GM08714 (cell line): ENCODE results near the gene PDGFA.

Experiments
- H3K4me3 ChIP-seq: fragments of 200-500 bp; sonication (Bioruptor generic); 2 replicates; pipeline ENCODE4 v1.5.1; 2014; ENCODE audit warnings: mild to moderate bottlenecking, low read length, inconsistent platforms
- ZNF274 ChIP-seq: IDR thresholded peaks from 2 replicates; pipeline ENCODE4 v1.6.1; 2012; ENCODE audit warnings: mild to moderate bottlenecking, low read depth, low read length

PDGFA gene

GRCh38 chr7:480531-481218, 39.0 kb downstream of the PDGFA start:
- no peak for TF ChIP-seq ZNF274
- no peak overlapping the region for H3K4me3 ChIP-seq

GRCh38 chr7:479948-480499, 39.6 kb downstream of the PDGFA start:
- H3K4me3 ChIP-seq = no peak overlapping the region
- no peak for TF ChIP-seq ZNF274

- TF ChIP-seq ZNF274 = no peak
- H3K4me3 ChIP-seq = no peak overlapping the region
Measured at GRCh38 chr7:479115-479947, 40.3 kb downstream of the PDGFA start.

- no peak overlapping the region for H3K4me3 ChIP-seq
- TF ChIP-seq ZNF274 = no peak
Measured at GRCh38 chr7:477626-478220, 41.9 kb downstream of the PDGFA start.

- TF ChIP-seq ZNF274 = no peak
- no peak overlapping the region for H3K4me3 ChIP-seq
Measured at GRCh38 chr7:476736-477360, 42.8 kb downstream of the PDGFA start.

DNA sequence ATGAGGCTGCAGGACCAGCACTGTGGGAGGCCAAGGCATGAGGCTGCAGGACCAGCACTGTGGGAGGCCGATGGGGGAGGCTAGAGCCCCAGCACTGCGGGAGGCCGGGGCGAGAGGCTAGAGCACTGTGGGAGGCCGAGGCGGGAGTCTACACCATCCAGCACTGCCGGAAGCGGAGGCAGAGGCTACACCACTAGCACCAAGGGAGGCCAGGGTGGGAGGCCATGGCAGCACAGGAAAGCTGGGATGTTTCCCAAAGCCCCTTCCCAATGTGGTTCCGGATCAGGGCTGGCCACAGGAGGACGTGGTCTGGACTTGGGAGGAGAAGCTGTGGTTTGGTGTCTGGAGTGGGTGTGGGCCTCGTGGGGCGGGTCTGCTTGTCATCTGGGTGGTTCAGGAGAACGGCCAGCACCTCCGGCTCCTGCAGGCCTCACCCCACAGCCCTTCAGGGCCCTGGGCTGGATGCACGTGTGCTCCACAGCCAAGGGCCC, 43.6 kb downstream of the PDGFA start:
- H3K4me3 ChIP-seq = no peak overlapping the region
- no peak for TF ChIP-seq ZNF274

GRCh38 chr7:475425-475728, 44.3 kb downstream of the PDGFA start:
- TF ChIP-seq ZNF274 = no peak
- no peak overlapping the region for H3K4me3 ChIP-seq

GRCh38 chr7:474605-475424, 44.8 kb downstream of the PDGFA start:
- no peak overlapping the region for H3K4me3 ChIP-seq
- TF ChIP-seq ZNF274 = no peak

DNA sequence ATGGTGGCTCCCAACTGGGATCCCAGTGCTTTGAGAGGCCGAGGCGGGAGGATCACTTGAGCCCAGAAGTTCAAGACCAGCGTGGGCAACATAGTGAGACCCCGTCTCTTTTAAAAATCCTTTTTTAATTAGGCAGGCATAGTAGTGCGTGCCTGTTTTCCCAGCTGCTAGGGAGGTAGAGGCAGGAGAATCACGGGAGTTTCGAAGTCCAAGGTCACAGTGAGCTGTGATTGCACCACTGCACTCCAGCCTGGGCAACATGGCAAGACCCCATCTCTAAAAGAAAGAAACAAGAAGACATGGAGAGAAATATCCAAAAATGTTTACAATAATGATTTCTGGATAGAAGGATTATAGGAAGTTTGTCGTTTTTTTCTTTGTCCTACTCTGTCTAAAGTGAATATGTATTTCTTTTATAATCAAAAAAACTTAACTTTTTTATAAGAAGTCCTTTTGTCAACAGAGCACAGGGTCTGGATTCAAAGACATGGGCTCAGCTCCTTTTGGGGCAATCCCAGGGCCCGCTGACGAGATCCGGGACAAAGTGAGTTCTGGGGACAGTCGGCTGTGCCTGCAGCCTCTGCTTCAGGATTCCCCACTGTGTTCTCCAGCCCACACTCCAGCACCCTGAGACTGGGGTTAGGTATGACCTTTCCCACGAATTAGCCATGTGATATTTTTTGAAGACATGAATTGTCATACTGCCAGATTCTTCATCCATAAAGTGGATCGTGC, 45.6 kb downstream of the PDGFA start:
- no peak overlapping the region for H3K4me3 ChIP-seq
- TF ChIP-seq ZNF274 = no peak

DNA sequence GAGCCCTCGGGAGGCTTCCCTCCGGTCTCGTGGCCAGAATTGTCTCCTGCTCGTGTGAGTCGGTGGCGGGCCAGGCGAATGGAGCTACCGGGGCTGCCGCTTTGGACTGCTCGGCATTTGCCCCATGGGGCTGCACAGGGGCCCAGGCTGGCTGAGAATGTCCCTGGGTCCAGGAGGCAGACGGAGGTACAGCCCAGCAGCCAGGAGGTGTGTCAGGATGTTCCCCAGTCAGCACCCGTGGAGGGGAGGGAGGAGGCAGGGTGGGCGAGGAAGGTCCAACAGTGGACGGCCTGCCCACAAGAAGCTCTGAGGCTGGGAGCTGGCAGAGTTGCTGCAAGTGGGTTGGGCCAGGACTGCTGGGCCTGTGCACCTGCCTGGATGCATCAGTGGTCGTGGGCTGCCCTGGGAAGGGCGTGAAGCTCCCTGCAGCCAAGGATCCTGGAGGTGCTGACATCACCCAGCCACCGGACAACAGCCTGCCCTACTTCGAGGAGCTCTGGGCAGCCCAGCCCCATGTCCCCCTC, 46.4 kb downstream of the PDGFA start:
- no peak for TF ChIP-seq ZNF274
- H3K4me3 ChIP-seq = no peak overlapping the region

DNA sequence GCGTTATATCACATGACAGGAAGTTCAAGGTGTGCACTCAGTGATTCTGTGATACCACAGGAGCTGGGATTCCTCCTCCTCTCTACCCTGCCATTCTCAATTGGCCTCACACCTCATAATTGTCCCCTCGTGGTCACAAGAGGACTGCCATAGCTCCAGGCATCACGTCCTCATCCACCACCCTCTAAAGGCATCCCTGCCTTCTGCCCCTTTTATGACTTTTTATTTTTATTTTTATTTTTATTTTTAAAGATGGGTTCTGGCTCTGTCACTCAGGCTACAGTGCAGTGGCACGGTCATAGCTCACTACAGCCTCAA, 47.0 kb downstream of the PDGFA start:
- H3K4me3 ChIP-seq = no peak overlapping the region

GRCh38 chr7:471866-472639, 47.6 kb downstream of the PDGFA start:
- TF ChIP-seq ZNF274 = no peak
- no peak overlapping the region for H3K4me3 ChIP-seq

More for the DNA sequence above, 47.0 kb downstream of the PDGFA start:
- no peak for TF ChIP-seq ZNF274
